Prostate gland (tissue), 2 donors: ENCODE results near the gene NES. TPM values are rescaled to one million over a fixed set of nuclear protein-coding genes. Genes with fewer than 3 reads are reported as not detected.

Experiments
- DNase-seq: peaks from one replicate; pipeline ENCODE4 v3.0.0-alpha.2; 2019; ENCODE audit warnings: low spot score
- H3K27ac ChIP-seq, 2 donors: fragments of 200-600 bp; sonication (generic); 2 replicates each; pipeline ENCODE4 v1.5.1; 2017 to 2019
- H3K27me3 ChIP-seq: fragments of 200-600 bp; sonication (generic); replicated peaks from 2 replicates; pipeline ENCODE4 v1.5.1; 2019; ENCODE audit not compliant: insufficient read depth
- H3K36me3 ChIP-seq, 2 donors: fragments of 200-600 bp; sonication (generic); 1 replicate in 1 of 2; 2 replicates in 1 of 2; pipeline versions ENCODE4 v1.5.1 to v1.8.1; 2017 to 2019
- H3K4me1 ChIP-seq: fragments of 200-600 bp; sonication (generic); replicated peaks from 2 replicates; pipeline ENCODE4 v1.5.1; 2019
- H3K4me3 ChIP-seq, 2 donors: fragments of 200-600 bp; sonication (generic); 2 replicates each; pipeline ENCODE4 v1.5.1; 2017 to 2019
- H3K9me3 ChIP-seq: fragments of 200-600 bp; sonication (generic); 2 replicates; pipeline ENCODE4 v1.5.1; 2017
- POLR2A ChIP-seq: fragments of 450-650 bp; IDR thresholded peaks from one replicate; pipeline ENCODE4 v1.6.1; 2016; ENCODE audit warnings: antibody characterized with exemption, mild to moderate bottlenecking
- POLR2AphosphoS5 ChIP-seq: sonication (generic); formaldehyde crosslinking; IDR thresholded peaks from one replicate; pipeline ENCODE4 v1.6.1; 2017; ENCODE audit warnings: antibody characterized with exemption
- WGBS: methylation state at CpG from one replicate; pipeline ENCODE4 v1.1.5; 2018; 5-methylcytosine and 5-hydroxymethylcytosine counted together
- intact Hi-C: fragments of 100-400 bp; cut with DNase I; formaldehyde crosslinking; loops from one replicate; pipeline ENCODE4 v1.14.2; 2022
- total RNA-seq, 2 donors: library from RNA; depleted of rRNA; stranded (reverse); fragments of >200 nt; gene quantifications; one replicate each; pipeline ENCODE4 v1.1.0, GENCODE V29; 2016
- TF ChIP-seq, protein P1 (sequence below), 4 experiments: fragments of 200-600 bp in 2 of 4; fragments of 450-650 bp in 2 of 4; sonication (generic) in 2 of 4; IDR thresholded peaks; 1 replicate in 3 of 4; 2 replicates in 1 of 4; pipeline ENCODE4 v1.5.1; 2016 to 2019; ENCODE audit warnings: antibody characterized with exemption in 4 of 4, mild to moderate bottlenecking in 2 of 4, moderate library complexity in 2 of 4

NES gene
- total RNA-seq, 2 donors from 2014 or later, result 11.2 to 33.4 TPM

GRCh38 chr1:156691665-156692440 is 14.6 kb upstream of the NES start:
- intact Hi-C loops, result loop anchor here (10.0 kb wide), 1 partner anchor 173 kb away; the partner anchor contains the start of gene NTRK1
- no peak overlapping the region for H3K27ac ChIP-seq
- TF ChIP-seq, protein P1, sequence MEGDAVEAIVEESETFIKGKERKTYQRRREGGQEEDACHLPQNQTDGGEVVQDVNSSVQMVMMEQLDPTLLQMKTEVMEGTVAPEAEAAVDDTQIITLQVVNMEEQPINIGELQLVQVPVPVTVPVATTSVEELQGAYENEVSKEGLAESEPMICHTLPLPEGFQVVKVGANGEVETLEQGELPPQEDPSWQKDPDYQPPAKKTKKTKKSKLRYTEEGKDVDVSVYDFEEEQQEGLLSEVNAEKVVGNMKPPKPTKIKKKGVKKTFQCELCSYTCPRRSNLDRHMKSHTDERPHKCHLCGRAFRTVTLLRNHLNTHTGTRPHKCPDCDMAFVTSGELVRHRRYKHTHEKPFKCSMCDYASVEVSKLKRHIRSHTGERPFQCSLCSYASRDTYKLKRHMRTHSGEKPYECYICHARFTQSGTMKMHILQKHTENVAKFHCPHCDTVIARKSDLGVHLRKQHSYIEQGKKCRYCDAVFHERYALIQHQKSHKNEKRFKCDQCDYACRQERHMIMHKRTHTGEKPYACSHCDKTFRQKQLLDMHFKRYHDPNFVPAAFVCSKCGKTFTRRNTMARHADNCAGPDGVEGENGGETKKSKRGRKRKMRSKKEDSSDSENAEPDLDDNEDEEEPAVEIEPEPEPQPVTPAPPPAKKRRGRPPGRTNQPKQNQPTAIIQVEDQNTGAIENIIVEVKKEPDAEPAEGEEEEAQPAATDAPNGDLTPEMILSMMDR (IDR thresholded peaks at IDR 0.05), result peak in 1 of 4 experiments; percentile 21
- TF ChIP-seq POLR2A (no peak), POLR2AphosphoS5 (no peak)
- peaks cover 4% of the 10 kb centered on the region for H3K27me3 ChIP-seq
- no peaks in the 10 kb centered on the region for H3K36me3 ChIP-seq
- no peaks in the 10 kb centered on the region for H3K9me3 ChIP-seq
- H3K4me3 ChIP-seq, result no peak overlapping the region
- no peak for DNase-seq
- WGBS, result 30% methylated on average over 20 of the region's 20 CpGs
- H3K4me1 ChIP-seq, result peaks cover 8% of the 10 kb centered on the region

- no peaks in the 10 kb centered on the region for H3K36me3 ChIP-seq
- H3K27ac ChIP-seq, result no peak overlapping the region
- no peak for TF ChIP-seq POLR2AphosphoS5
- no peak for TF ChIP-seq POLR2A
- TF ChIP-seq, protein P1 (IDR thresholded peaks at IDR 0.05), result no peak
- no peak for DNase-seq
- WGBS, result 46% methylated on average over 10 of the region's 10 CpGs
- H3K27me3 ChIP-seq, result peaks cover 4% of the 10 kb centered on the region
- H3K4me1 ChIP-seq, result peaks cover 8% of the 10 kb centered on the region
- no peaks in the 10 kb centered on the region for H3K9me3 ChIP-seq
- no peak overlapping the region for H3K4me3 ChIP-seq
- intact Hi-C loops, result loop anchor here (10.0 kb wide), 1 partner anchor 174 kb away; the partner anchor contains the start of gene NTRK1
Measured at GRCh38 chr1:156691191-156691590, 14.0 kb upstream of the NES start.

GRCh38 chr1:156690675-156691036 is 13.4 kb upstream of the NES start:
- peaks cover 8% of the 10 kb centered on the region for H3K4me1 ChIP-seq
- H3K9me3 ChIP-seq, result no peaks in the 10 kb centered on the region
- no peak overlapping the region for H3K27ac ChIP-seq
- no peaks in the 10 kb centered on the region for H3K36me3 ChIP-seq
- H3K4me3 ChIP-seq, result no peak overlapping the region
- no peak for DNase-seq
- TF ChIP-seq, protein P1 (IDR thresholded peaks at IDR 0.05), result no peak
- no peak for TF ChIP-seq POLR2AphosphoS5
- peaks cover 4% of the 10 kb centered on the region for H3K27me3 ChIP-seq
- WGBS, result 35% methylated on average over 8 of the region's 8 CpGs
- intact Hi-C loops, result loop anchor here (1.0 to 10.0 kb wide), 2 partner anchors 35 to 174 kb away; partner anchors contain the start of gene NTRK1

DNA sequence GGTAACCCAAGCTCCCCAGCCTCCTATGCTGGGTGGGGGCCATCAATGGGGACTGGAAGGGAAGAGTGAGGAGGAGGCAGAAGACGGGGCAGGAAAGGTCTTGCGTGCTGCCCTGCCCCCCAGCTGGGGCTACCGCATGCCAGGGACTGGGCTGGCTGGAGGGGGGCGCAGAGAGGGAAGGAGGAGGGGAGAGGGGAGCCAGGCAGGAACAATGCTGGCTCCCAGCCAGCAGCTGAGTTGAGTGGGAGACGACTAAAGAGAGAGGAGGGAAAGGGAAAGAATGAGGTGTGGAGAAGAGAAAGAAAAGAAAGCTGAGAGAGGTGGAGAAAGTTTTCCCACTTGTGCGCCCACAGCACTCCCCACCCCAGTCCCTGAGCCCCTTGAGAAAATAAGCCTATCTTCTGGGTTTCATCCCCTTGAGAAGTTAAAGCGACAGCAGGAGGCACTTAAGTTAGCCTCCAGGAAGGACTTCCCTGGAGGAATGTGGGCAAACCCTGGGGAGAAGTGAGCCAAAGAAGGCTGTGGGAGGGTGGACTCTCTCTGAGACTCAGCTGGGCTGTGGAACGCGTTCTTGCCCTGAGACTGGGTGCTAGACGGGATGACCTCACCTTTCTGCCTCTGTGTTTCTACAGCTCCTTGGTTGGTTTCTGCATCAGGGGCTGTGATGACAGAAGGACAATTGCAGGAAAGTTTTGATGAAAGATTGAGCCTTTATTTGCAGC is 12.9 kb upstream of the NES start:
- intact Hi-C loops, result loop anchor here (1.0 to 10.0 kb wide), 2 partner anchors 35 to 175 kb away; partner anchors contain the start of gene NTRK1
- H3K4me3 ChIP-seq, result no peak overlapping the region
- H3K9me3 ChIP-seq, result no peaks in the 10 kb centered on the region
- WGBS, result 17% methylated on average over 10 of the region's 10 CpGs
- no peak overlapping the region for H3K27ac ChIP-seq
- H3K36me3 ChIP-seq, result no peaks in the 10 kb centered on the region
- peaks cover 4% of the 10 kb centered on the region for H3K27me3 ChIP-seq
- peaks cover 8% of the 10 kb centered on the region for H3K4me1 ChIP-seq
- TF ChIP-seq POLR2AphosphoS5, result no peak
- TF ChIP-seq, protein P1 (IDR thresholded peaks at IDR 0.05), result no peak
- TF ChIP-seq POLR2A, result no peak
- no peak for DNase-seq
